NB4 (cell line): ENCODE results near the gene BBS7.

Source experiments
- CTCF ChIP-seq: IDR thresholded peaks from one replicate; pipeline ENCODE4 v1.5.1; 2012; ENCODE audit warnings: low read depth, low read length
- MAX ChIP-seq: IDR thresholded peaks from 2 replicates; pipeline ENCODE4 v1.6.1; 2011; ENCODE audit warnings: low read depth, low read length
- POLR2A ChIP-seq: IDR thresholded peaks from 2 replicates; pipeline ENCODE4 v1.6.1; 2011; ENCODE audit warnings: mild to moderate bottlenecking; ENCODE audit not compliant: insufficient read length; ENCODE audit errors: extremely low read depth

- TF ChIP-seq CTCF, result no peak
- no peak for TF ChIP-seq POLR2A
- TF ChIP-seq MAX, result no peak
Measured at GRCh38 chr4:121885115-121885514, 14.8 kb upstream of the BBS7 start.
